Measurements from ENCODE around the gene MAN1C1.

- TF ChIP-seq REST (IDR thresholded peaks at IDR 0.05; ENCODE audit: low read depth) (no peak), EP300 (IDR thresholded peaks at IDR 0.05; ENCODE audit: borderline replicate concordance) (no peak), FOXM1 (IDR thresholded peaks at IDR 0.05; ENCODE audit: borderline replicate concordance, low read depth) (no peak), TEAD4 (IDR thresholded peaks at IDR 0.05) (no peak), YY1 (IDR thresholded peaks at IDR 0.05; ENCODE audit: low read depth) (no peak), ZBTB7A (IDR thresholded peaks at IDR 0.05; ENCODE audit: low read depth) (no peak), EGR1 (IDR thresholded peaks at IDR 0.05) (no peak), RAD21 (IDR thresholded peaks at IDR 0.05; ENCODE audit: low read depth) (no peak), CREB1 (IDR thresholded peaks at IDR 0.05; ENCODE audit: low read depth) (no peak), NFIC (IDR thresholded peaks at IDR 0.05) (no peak), USF1 (IDR thresholded peaks at IDR 0.05) (no peak), TAF1 (IDR thresholded peaks at IDR 0.05; ENCODE audit: low read depth) (no peak), CEBPB (IDR thresholded peaks at IDR 0.05) (no peak)
Observed at GRCh38 chr1:25594971-25595370, 21.6 kb upstream of the MAN1C1 start.
